Activated T-cell treated with anti-CD3 and anti-CD28 coated beads for 4 hours (primary cell): ENCODE results near the gene JPH3.
"Not testable (repeated sequence)": the region's sequence is repeated elsewhere in the genome, so short reads cannot be mapped to it uniquely, and the experiment has no call there.

ENCODE experiments used
- DNase-seq: peaks from one replicate; pipeline ENCODE4 v3.0.0-alpha.2; 2020

Gene JPH3

DNA sequence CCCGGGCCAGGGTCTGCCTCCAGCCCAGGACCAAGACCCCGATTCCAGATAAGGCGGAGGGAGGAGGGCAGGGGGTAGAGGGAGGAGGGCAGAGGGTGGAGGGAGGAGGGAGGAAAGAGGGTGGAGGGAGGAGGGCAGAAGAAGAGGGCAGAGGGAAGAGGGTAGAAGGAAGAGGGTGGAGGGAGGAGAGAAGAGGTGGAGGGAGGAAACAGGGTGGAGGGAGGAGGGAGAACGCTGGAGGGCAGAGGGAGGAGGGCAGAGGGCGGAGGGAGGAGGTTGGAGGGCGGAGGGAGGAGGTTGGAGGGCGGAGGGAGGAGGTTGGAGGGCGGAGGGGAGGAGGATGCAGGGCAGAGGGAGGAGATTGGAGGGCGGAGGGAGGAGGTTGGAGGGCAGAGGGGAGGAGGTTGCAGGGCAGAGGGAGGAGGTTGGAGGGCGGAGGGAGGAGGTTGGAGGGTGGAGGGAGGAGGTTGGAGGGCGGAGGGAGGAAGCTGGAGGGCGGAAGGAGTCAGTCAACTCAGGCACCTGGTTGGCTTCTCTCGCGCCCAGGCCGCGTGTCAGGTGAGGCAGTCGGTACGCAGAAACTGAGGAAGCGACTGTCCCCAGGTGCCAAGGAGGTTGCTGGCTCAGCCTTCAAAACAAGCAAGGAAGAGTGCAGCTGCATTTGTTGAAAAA, 98.2 kb downstream of the JPH3 start:
- no peak for DNase-seq

- DNase-seq: no peak
Measured at GRCh38 chr16:87701078-87701460, 98.8 kb downstream of the JPH3 start.

DNA sequence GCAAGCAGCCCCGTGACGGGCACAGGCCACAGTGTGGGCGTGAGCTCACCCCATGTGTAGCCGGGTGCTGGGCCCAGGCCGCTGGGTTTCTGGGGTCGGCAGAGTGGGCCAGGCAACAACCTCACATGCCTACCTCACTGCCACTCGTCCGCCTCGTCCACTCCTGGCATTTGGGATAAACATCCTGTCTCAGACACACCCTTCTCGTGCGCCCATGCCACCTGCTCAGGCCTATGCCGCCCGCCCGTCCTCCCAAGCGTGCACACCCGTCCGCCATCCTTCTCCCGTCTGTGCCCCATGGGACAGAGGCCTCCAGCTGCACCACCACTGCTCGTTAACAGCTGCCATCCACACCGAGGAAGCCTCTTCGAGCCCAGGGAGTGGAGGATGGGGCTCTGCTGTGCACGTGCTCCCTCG, 99.2 kb downstream of the JPH3 start:
- no peak for DNase-seq

- no peak for DNase-seq
Measured at GRCh38 chr16:87702325-87702811, 100.1 kb downstream of the JPH3 start.

GRCh38 chr16:87703071-87703470, 100.8 kb downstream of the JPH3 start:
- DNase-seq: no peak

- no peak for DNase-seq
Measured at GRCh38 chr16:87703835-87704375, 101.6 kb downstream of the JPH3 start.

- DNase-seq: no peak
Measured at GRCh38 chr16:87704754-87705353, 102.5 kb downstream of the JPH3 start.

- DNase-seq: no peak
Measured at GRCh38 chr16:87705771-87706277, 103.5 kb downstream of the JPH3 start.

- DNase-seq: no peak
Measured at GRCh38 chr16:87706278-87707000, 104.1 kb downstream of the JPH3 start.

DNA sequence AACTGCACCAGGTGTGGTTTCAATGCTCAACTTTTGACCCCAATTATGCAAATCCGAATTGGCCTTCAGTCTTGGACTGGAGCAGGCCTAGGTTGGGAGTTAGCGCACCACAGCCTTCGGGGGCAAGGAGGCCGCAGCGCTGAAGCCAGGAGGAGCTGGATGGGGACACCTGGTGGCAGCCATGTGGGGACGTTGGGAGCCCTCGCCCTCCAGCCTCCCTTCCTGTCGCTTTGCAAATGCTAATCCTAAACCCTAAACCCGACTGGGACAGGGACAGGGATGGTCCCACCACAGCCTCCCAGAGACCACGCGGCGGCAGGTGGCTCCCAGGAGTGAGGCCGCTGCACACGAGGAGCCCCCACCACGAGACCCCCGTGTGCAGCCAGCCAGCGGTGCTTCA, 104.8 kb downstream of the JPH3 start:
- no peak for DNase-seq

- DNase-seq: no peak
Measured at GRCh38 chr16:87707714-87708580, 105.6 kb downstream of the JPH3 start.

- no peak for DNase-seq
Measured at GRCh38 chr16:87708881-87709638, 106.8 kb downstream of the JPH3 start.

DNA sequence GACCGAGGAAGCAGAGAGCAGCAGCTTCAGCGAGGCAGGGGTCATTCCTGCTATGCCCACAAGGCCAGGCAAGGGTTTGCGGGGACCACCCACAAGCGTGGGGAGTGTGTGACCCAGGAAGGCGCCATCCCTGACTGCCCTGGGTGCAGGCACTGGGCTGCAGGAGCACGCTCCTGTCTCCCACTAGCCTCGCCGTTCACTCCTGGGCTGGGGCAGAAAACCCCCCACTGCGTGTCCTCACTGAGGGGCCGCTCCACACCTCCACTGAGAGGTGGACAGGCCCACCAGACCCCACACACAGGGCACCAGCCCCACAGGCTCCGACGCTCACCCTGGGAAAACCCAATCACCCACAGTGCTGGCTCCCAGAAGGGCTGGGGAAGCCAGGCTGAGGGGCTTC, 107.4 kb downstream of the JPH3 start:
- no peak for DNase-seq

DNA sequence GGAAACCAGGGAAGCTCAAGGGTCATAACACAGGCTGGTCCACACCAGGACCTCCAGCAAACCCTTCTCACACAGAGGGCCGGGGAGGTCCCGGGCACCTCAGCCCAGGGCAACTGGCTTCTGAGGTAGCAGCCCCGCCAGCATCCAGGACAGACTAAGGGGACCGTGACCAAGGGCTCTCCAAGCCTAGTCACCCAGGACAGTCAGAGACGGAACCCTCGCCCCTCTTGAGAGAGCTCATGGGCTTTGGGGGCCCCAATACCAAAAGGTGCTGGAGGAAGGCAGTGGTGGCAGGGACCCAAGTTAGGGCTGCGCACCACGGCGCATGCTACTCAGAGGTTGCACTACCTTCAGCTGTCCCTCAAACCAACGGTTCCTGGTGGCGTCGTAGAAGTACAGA, 108.6 kb downstream of the JPH3 start:
- DNase-seq: no peak

GRCh38 chr16:87712184-87712762, 110.0 kb downstream of the JPH3 start:
- no peak for DNase-seq

DNA sequence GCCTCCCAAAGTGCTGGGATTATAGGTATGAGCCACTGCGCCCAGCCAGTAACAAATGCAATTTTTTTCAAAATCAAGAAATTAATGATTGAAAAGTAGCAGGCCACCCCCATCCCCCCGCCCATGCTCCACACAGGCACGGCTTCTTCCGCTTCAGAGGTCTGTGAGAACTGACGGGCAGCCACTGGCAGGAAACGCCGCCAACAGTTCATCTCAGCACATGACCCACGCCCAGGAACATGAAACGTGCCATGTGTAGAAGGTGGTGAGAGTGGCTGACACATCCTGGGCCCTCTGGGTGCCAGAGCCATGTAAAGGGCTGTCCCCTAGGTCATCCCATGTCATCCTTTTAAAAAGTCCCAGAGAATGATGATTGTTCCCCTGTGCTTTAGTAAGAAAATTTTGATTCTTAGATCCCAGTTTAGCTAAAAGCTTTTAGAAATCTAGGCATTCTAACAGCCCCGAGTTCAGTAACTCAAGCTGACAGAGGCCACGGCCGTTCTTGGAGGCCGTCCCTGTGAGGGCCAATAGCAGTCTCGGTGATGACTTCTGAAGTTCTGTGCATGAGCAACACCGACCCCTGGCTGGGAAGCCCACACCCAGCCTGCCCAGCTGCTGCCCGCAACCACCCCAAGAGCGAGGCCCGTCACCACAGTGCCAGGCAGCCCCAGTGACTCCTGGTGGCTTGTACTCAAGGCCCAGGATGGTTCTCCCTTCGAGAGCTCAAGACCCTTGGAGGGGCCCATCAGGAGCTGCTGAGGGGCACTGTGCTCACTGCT, 111.3 kb downstream of the JPH3 start:
- DNase-seq: peak; percentile 40

DNA sequence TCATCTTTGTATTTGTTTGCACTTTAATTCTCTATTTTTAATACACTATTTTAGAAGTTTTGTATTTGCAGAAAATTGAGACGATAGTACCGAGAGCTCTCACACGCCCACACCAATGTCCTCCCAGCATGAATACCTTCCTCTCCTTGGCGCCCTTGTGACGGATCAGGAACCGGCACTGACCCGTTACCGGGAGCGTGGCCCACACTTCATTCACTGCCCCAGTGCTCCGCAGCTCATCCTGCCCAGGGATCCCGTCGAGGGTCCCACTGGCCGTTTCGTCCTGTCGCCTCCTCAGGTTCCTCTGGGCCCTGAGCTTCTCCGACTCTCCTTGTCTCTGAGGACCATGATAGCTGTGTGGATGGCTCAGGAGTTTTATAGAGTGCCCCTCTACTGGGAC, 112.9 kb downstream of the JPH3 start:
- DNase-seq: no peak

DNA sequence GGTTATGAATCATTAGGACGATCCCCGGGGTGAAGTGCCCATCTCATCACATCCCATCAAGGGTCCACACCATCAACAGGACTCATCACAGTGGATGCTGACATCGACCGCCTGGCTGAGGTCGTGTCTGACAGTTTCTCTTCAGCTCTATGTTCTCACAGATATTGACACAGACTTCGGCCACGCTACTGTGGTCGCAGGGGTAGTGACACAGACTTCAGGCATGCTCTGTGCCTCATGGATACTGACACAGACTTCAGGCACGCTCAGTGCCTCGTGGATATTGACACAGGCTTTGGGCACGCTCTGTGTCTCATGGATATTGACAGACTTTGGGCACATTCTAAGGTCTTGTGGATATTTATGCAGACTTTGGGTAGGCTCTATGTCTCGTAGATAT, 113.3 kb downstream of the JPH3 start:
- no peak for DNase-seq

- not testable (repeated sequence) for DNase-seq
Measured at GRCh38 chr16:87718831-87719230, 116.5 kb downstream of the JPH3 start.

GRCh38 chr16:87720446-87720845, 118.1 kb downstream of the JPH3 start:
- DNase-seq: no peak
